BJ (cell line): ENCODE data around the gene PHACTR2. TPM values are rescaled to one million over a fixed set of nuclear protein-coding genes. Genes with fewer than 3 reads are reported as not detected.

Experiments
- CTCF ChIA-PET: fragments of 350-600 bp; formaldehyde crosslinking; extraction: SDS; loops from one replicate; lab custom pipeline; 2021; ENCODE audit warnings: antibody characterized with exemption, inconsistent platforms; lab: Yijun Ruan, JAX
- POLR2A ChIA-PET: fragments of 300-600 bp; sonication (Branson Sonifier 250); formaldehyde crosslinking; extraction: SDS; loops from one replicate; lab custom pipeline; 2021; ENCODE audit warnings: antibody characterized with exemption; lab: Charles Lee
- DNase-seq: peaks from one replicate; pipeline ENCODE4 v3.0.0-alpha.2; 2011; ENCODE audit warnings: low read depth
- H3K27me3 ChIP-seq: 2 replicates; pipeline ENCODE4 v1.6.0; 2011; ENCODE audit warnings: low read length; ENCODE audit not compliant: control insufficient read depth, insufficient read depth
- H3K36me3 ChIP-seq: 2 replicates; pipeline ENCODE4 v1.5.1; 2011; ENCODE audit warnings: low read length; ENCODE audit not compliant: control insufficient read depth, insufficient read depth
- H3K4me3 ChIP-seq: 2 replicates; pipeline ENCODE4 v1.5.1; 2011; ENCODE audit warnings: low read depth, mild to moderate bottlenecking, control low read depth, low read length
- CTCF ChIP-seq: IDR thresholded peaks from 2 replicates; pipeline ENCODE4 v1.5.1; 2011; ENCODE audit warnings: low read depth, mild to moderate bottlenecking, control low read depth, inconsistent platforms, low read length, moderate library complexity; ENCODE audit not compliant: insufficient read depth
- polyA plus RNA-seq: library from polyadenylated mRNA; depleted of rRNA; stranded (reverse); fragments of >200 nt; gene quantifications from 2 replicates; pipeline ENCODE4 v1.2.3, GENCODE V29; 2011

Gene PHACTR2
- polyA plus RNA-seq, 1 experiment = 26.0 TPM

- TF ChIP-seq CTCF = no peak
- H3K27me3 ChIP-seq = no peaks in the 10 kb centered on the region
- peaks cover 1% of the 10 kb centered on the region; the same call in 1 of the 2 replicates for H3K36me3 ChIP-seq
- no peak overlapping the region for H3K4me3 ChIP-seq
- POLR2A ChIA-PET = no interaction called here
- DNase-seq = no peak
- CTCF ChIA-PET = interaction anchor here (0.5 to 2.0 kb wide), 3 partner anchors 8 to 1167 kb away, joined by 3 to 8 read pairs (median 3); no protein-coding TSS in a partner anchor
Measured at GRCh38 chr6:143750877-143751276, 73.1 kb downstream of the PHACTR2 start.

GRCh38 chr6:143752459-143752858, 74.7 kb downstream of the PHACTR2 start:
- CTCF ChIA-PET = no interaction called here

GRCh38 chr6:143753678-143754077, 75.9 kb downstream of the PHACTR2 start:
- Histone ChIP-seq H3K27me3 (no peaks in the 10 kb centered on the region), H3K4me3 (no peak overlapping the region), H3K36me3 (peaks cover 1% of the 10 kb centered on the region; the same call in 1 of the 2 replicates)
- TF ChIP-seq CTCF = no peak
- POLR2A ChIA-PET = no interaction called here
- CTCF ChIA-PET = interaction anchor here (0.6 kb wide), 1 partner anchor 453 kb away, joined by 3 read pairs; no protein-coding TSS in a partner anchor
- no peak for DNase-seq

More at GRCh38 chr6:143752459-143752858, 74.7 kb downstream of the PHACTR2 start:
- TF ChIP-seq CTCF = no peak
- Histone ChIP-seq H3K36me3 (peaks cover 1% of the 10 kb centered on the region; the same call in 1 of the 2 replicates), H3K27me3 (no peaks in the 10 kb centered on the region), H3K4me3 (no peak overlapping the region)
- DNase-seq = no peak
- POLR2A ChIA-PET = no interaction called here

GRCh38 chr6:143754204-143754603, 76.4 kb downstream of the PHACTR2 start:
- TF ChIP-seq CTCF = no peak
- Histone ChIP-seq H3K4me3 (no peak overlapping the region), H3K27me3 (no peaks in the 10 kb centered on the region), H3K36me3 (peaks cover 1% of the 10 kb centered on the region; the same call in 1 of the 2 replicates)
- DNase-seq = no peak
- CTCF ChIA-PET = no interaction called here
- POLR2A ChIA-PET = no interaction called here

- H3K27me3 ChIP-seq = no peaks in the 10 kb centered on the region
- peaks cover 1% of the 10 kb centered on the region; the same call in 1 of the 2 replicates for H3K36me3 ChIP-seq
- no peak for TF ChIP-seq CTCF
- no peak for DNase-seq
- POLR2A ChIA-PET = no interaction called here
- CTCF ChIA-PET = no interaction called here
- no peak overlapping the region for H3K4me3 ChIP-seq
Measured at GRCh38 chr6:143755301-143755744, 77.6 kb downstream of the PHACTR2 start.
